Hepatocyte (in vitro differentiated cells): Measurements from ENCODE around the gene SPATS2. TPM values are rescaled to one million over a fixed set of nuclear protein-coding genes. Genes with fewer than 3 reads are reported as not detected.
A peak's percentile ranks its signal among the peaks of the same experiment; 100 is the strongest.

Source experiments
- DNase-seq: peaks from one replicate; pipeline ENCODE4 v3.0.0-alpha.2; 2016; ENCODE audit warnings: low spot score
- H2AFZ ChIP-seq: fragments of 200-600 bp; sonication (generic); 2 replicates; pipeline ENCODE4 v1.6.0; 2016; ENCODE audit warnings: antibody characterized with exemption, mild to moderate bottlenecking
- H3K27ac ChIP-seq: fragments of 200-600 bp; sonication (generic); 2 replicates; pipeline ENCODE4 v1.5.1; 2016; ENCODE audit warnings: mild to moderate bottlenecking
- H3K27me3 ChIP-seq: fragments of 200-600 bp; sonication (generic); 2 replicates; pipeline ENCODE4 v1.6.1; 2016
- H3K36me3 ChIP-seq: fragments of 200-600 bp; sonication (generic); replicated peaks from 2 replicates; pipeline ENCODE4 v1.5.1; 2016; ENCODE audit warnings: low read depth; ENCODE audit not compliant: insufficient read depth
- H3K4me1 ChIP-seq: fragments of 200-600 bp; sonication (generic); 2 replicates; pipeline ENCODE4 v1.5.1; 2016; ENCODE audit warnings: mild to moderate bottlenecking, moderate library complexity; ENCODE audit not compliant: insufficient read depth
- H3K4me2 ChIP-seq: fragments of 200-600 bp; sonication (generic); 2 replicates; pipeline ENCODE4 v1.6.0; 2016
- H3K4me3 ChIP-seq: fragments of 200-600 bp; sonication (generic); 2 replicates; pipeline ENCODE4 v1.5.1; 2016; ENCODE audit warnings: mild to moderate bottlenecking
- H3K79me2 ChIP-seq: fragments of 200-600 bp; sonication (generic); 2 replicates; pipeline ENCODE4 v1.6.0; 2017; ENCODE audit warnings: mild to moderate bottlenecking
- H3K9me2 ChIP-seq: fragments of 200-600 bp; sonication (generic); replicated peaks from 2 replicates; pipeline ENCODE4 v1.6.0; 2017; ENCODE audit warnings: mild to moderate bottlenecking; ENCODE audit not compliant: insufficient read depth
- H3K9me3 ChIP-seq: fragments of 200-600 bp; sonication (generic); 2 replicates; pipeline ENCODE4 v1.5.1; 2016; ENCODE audit warnings: low read depth, mild to moderate bottlenecking
- H4K20me1 ChIP-seq: fragments of 200-600 bp; sonication (generic); 2 replicates; pipeline ENCODE4 v1.6.0; 2016; ENCODE audit warnings: mild to moderate bottlenecking; ENCODE audit not compliant: insufficient read depth, poor library complexity, severe bottlenecking
- CTCF ChIP-seq: fragments of 200-600 bp; sonication (generic); IDR thresholded peaks from 2 replicates; pipeline ENCODE4 v1.5.1; 2016; ENCODE audit warnings: antibody characterized with exemption, mild to moderate bottlenecking; ENCODE audit not compliant: poor library complexity
- EZH2 ChIP-seq: fragments of 200-600 bp; sonication (generic); IDR thresholded peaks from 2 replicates; pipeline ENCODE4 v1.6.1; 2016; ENCODE audit warnings: antibody characterized with exemption, mild to moderate bottlenecking, borderline replicate concordance
- EZH2phosphoT487 ChIP-seq: fragments of 200-600 bp; sonication (generic); IDR thresholded peaks from one replicate; pipeline ENCODE4 v1.6.1; 2018; ENCODE audit warnings: antibody characterized with exemption, mild to moderate bottlenecking, low read depth, moderate library complexity; ENCODE audit not compliant: unreplicated experiment, severe bottlenecking
- WGBS: methylation state at CpG from one replicate; pipeline ENCODE4 v1.1.6; 2016; ENCODE audit warnings: low lambda C conversion rate; ENCODE audit errors: missing lambda C conversion rate; 5-methylcytosine and 5-hydroxymethylcytosine counted together
- polyA plus RNA-seq: library from polyadenylated mRNA; unstranded; fragments of >200 nt; fragmentation: Nextera tagmentation; extraction: Ambion mirVana; gene quantifications from 2 replicates; pipeline ENCODE4 v1.2.1, GENCODE V29; 2016
- total RNA-seq: library from RNA; depleted of rRNA; stranded (reverse); fragments of >200 nt; gene quantifications from 2 replicates; pipeline ENCODE4 v1.2.3, GENCODE V29; 2014

SPATS2 gene
- total and polyA plus RNA-seq, 2 experiments from 2014 or later = 24.9 to 39.8 TPM

- peaks cover 55% of the 10 kb centered on the region for H3K27me3 ChIP-seq
- H2AFZ ChIP-seq = peak overlapping the region; percentile 57
- peak overlapping the region; percentile 96 for H3K4me2 ChIP-seq
- no peaks in the 10 kb centered on the region for H3K79me2 ChIP-seq
- peak; percentile 31 for DNase-seq
- no peak for TF ChIP-seq CTCF
- TF ChIP-seq EZH2phosphoT487 = no peak
- TF ChIP-seq EZH2 = peak; percentile 91
- H3K9me3 ChIP-seq = no peaks in the 10 kb centered on the region
- H3K36me3 ChIP-seq = no peaks in the 10 kb centered on the region
- H3K4me1 ChIP-seq = peaks cover 15% of the 10 kb centered on the region
- H3K9me2 ChIP-seq = no peaks in the 10 kb centered on the region
- peak overlapping the region; percentile 58 for H3K4me3 ChIP-seq
- no peaks in the 10 kb centered on the region for H4K20me1 ChIP-seq
- 2% methylated on average over 61 of the region's 61 CpGs for WGBS
- no peak overlapping the region for H3K27ac ChIP-seq
Observed at GRCh38 chr12:49537752-49538509, 170.7 kb downstream of the SPATS2 start.

- DNase-seq = peak; percentile 86
- peaks cover 62% of the 10 kb centered on the region for H3K27me3 ChIP-seq
- no peaks in the 10 kb centered on the region for H3K9me2 ChIP-seq
- H3K4me1 ChIP-seq = peaks cover 15% of the 10 kb centered on the region
- no peaks in the 10 kb centered on the region for H4K20me1 ChIP-seq
- 0% methylated on average over 15 of the region's 107 CpGs for WGBS
- H3K9me3 ChIP-seq = no peaks in the 10 kb centered on the region
- peak within 1 kb of the TSS; percentile 96 for H3K4me2 ChIP-seq
- no peaks in the 10 kb centered on the region for H3K36me3 ChIP-seq
- peak within 1 kb of the TSS; percentile 57 for H2AFZ ChIP-seq
- TF ChIP-seq CTCF = peak; percentile 4
- no peak for TF ChIP-seq EZH2phosphoT487
- peak within 1 kb of the TSS; percentile 58 for H3K4me3 ChIP-seq
- H3K27ac ChIP-seq = no peak within 1 kb of the TSS
- H3K79me2 ChIP-seq = no peaks in the 10 kb centered on the region
Observed at GRCh38 chr12:49538510-49539403, 171.5 kb downstream of the SPATS2 start, which contains the start of gene KCNH3. KCNH3 (plus strand) TSS chr12:49539030; CDS start chr12:49539417, 387 bp downstream.

- Histone ChIP-seq H3K27me3 (peaks cover 71% of the 10 kb centered on the region), H3K4me1 (peaks cover 15% of the 10 kb centered on the region), H4K20me1 (no peaks in the 10 kb centered on the region), H3K36me3 (no peaks in the 10 kb centered on the region), H3K27ac (no peak overlapping the region), H3K9me2 (no peaks in the 10 kb centered on the region), H3K79me2 (no peaks in the 10 kb centered on the region), H3K4me3 (no peak overlapping the region), H3K9me3 (no peaks in the 10 kb centered on the region), H3K4me2 (no peak overlapping the region), H2AFZ (no peak overlapping the region)
- peak; percentile 7 for DNase-seq
- TF ChIP-seq CTCF = no peak
- peak; percentile 74 for TF ChIP-seq EZH2phosphoT487
- TF ChIP-seq EZH2 = peak; percentile 95
- WGBS = 18% methylated on average over 25 of the region's 47 CpGs
Observed at GRCh38 chr12:49539406-49540228, 172.4 kb downstream of the SPATS2 start.
